Endothelial cell (in vitro differentiated cells): ENCODE data around the gene OR2AT4. TPM values are rescaled to one million over a fixed set of nuclear protein-coding genes. Genes with fewer than 3 reads are reported as not detected.
A peak's percentile ranks its signal among the peaks of the same experiment; 100 is the strongest.
"Not testable (repeated sequence)": the region's sequence is repeated elsewhere in the genome, so short reads cannot be mapped to it uniquely, and the experiment has no call there.

Experiments used
- DNase-seq: peaks from one replicate; pipeline ENCODE4 v3.0.0; 2021; ENCODE audit warnings: low spot score
- H3K27ac Mint-ChIP-seq: one replicate; pipeline ENCODE4 v1.8.0; 2021; ENCODE audit warnings: mixed read lengths, inconsistent platforms; ENCODE audit not compliant: unreplicated experiment
- H3K27me3 Mint-ChIP-seq: one replicate; pipeline ENCODE4 v1.8.0; 2021; ENCODE audit warnings: mild to moderate bottlenecking, moderate library complexity, mixed read lengths, inconsistent platforms; ENCODE audit not compliant: unreplicated experiment
- H3K36me3 Mint-ChIP-seq: one replicate; pipeline ENCODE4 v1.8.0; 2021; ENCODE audit warnings: mild to moderate bottlenecking, low read depth, mixed read lengths, inconsistent platforms; ENCODE audit not compliant: unreplicated experiment
- H3K4me1 Mint-ChIP-seq: one replicate; pipeline ENCODE4 v1.8.0; 2021; ENCODE audit warnings: mild to moderate bottlenecking, mixed read lengths, inconsistent platforms; ENCODE audit not compliant: unreplicated experiment
- H3K4me3 Mint-ChIP-seq: one replicate; pipeline ENCODE4 v1.8.0; 2021; ENCODE audit warnings: mild to moderate bottlenecking, mixed read lengths, inconsistent platforms; ENCODE audit not compliant: unreplicated experiment
- H3K9me3 Mint-ChIP-seq: one replicate; pipeline ENCODE4 v1.8.0; 2021; ENCODE audit warnings: mixed read lengths, inconsistent platforms; ENCODE audit not compliant: unreplicated experiment
- total RNA-seq: library from RNA; stranded (reverse); fragmentation: NEBNext Ultra II Directional; extraction: Animal tissue kit (Norgen Biotek cat#: 25700); gene quantifications from one replicate; pipeline ENCODE4 v1.2.1, GENCODE V29; 2021; ENCODE audit not compliant: unreplicated experiment
- TF ChIP-seq, protein P1 (sequence below): fragments of 200-600 bp; sonication (generic); IDR thresholded peaks from one replicate; pipeline ENCODE4 v1.5.0; 2021; ENCODE audit warnings: antibody characterized with exemption; ENCODE audit not compliant: unreplicated experiment

The OR2AT4 gene
- total RNA-seq, 1 donor from 2014 or later: 0.08 TPM

GRCh38 chr11:75105462-75105925 is 8.8 kb upstream of the OR2AT4 start:
- Mint-ChIP-seq H3K4me3 (no peak overlapping the region), H3K36me3 (no peaks in the 10 kb centered on the region), H3K27me3 (no peaks in the 10 kb centered on the region), H3K27ac (no peak overlapping the region), H3K4me1 (no peaks in the 10 kb centered on the region), H3K9me3 (no peaks in the 10 kb centered on the region)
- no peak for DNase-seq
- TF ChIP-seq, protein P1, sequence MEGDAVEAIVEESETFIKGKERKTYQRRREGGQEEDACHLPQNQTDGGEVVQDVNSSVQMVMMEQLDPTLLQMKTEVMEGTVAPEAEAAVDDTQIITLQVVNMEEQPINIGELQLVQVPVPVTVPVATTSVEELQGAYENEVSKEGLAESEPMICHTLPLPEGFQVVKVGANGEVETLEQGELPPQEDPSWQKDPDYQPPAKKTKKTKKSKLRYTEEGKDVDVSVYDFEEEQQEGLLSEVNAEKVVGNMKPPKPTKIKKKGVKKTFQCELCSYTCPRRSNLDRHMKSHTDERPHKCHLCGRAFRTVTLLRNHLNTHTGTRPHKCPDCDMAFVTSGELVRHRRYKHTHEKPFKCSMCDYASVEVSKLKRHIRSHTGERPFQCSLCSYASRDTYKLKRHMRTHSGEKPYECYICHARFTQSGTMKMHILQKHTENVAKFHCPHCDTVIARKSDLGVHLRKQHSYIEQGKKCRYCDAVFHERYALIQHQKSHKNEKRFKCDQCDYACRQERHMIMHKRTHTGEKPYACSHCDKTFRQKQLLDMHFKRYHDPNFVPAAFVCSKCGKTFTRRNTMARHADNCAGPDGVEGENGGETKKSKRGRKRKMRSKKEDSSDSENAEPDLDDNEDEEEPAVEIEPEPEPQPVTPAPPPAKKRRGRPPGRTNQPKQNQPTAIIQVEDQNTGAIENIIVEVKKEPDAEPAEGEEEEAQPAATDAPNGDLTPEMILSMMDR: no peak

- no peak for DNase-seq
- H3K4me3 Mint-ChIP-seq: no peak overlapping the region
- H3K36me3 Mint-ChIP-seq: peaks cover 5% of the 10 kb centered on the region
- no peak overlapping the region for H3K27ac Mint-ChIP-seq
- TF ChIP-seq, protein P1: no peak
- peaks cover 3% of the 10 kb centered on the region for H3K4me1 Mint-ChIP-seq
- H3K9me3 Mint-ChIP-seq: no peaks in the 10 kb centered on the region
- no peaks in the 10 kb centered on the region for H3K27me3 Mint-ChIP-seq
These were observed 6.8 kb upstream of the OR2AT4 start for GRCh38 chr11:75103380-75104026.

GRCh38 chr11:75101424-75102128 is 4.9 kb upstream of the OR2AT4 start:
- TF ChIP-seq, protein P1: no peak
- Mint-ChIP-seq H3K27me3 (no peaks in the 10 kb centered on the region), H3K36me3 (peaks cover 5% of the 10 kb centered on the region), H3K9me3 (no peaks in the 10 kb centered on the region), H3K4me3 (no peak overlapping the region), H3K4me1 (peaks cover 3% of the 10 kb centered on the region), H3K27ac (no peak overlapping the region)
- DNase-seq: no peak

GRCh38 chr11:75100314-75100713 is 3.6 kb upstream of the OR2AT4 start:
- H3K4me3 Mint-ChIP-seq: no peak overlapping the region
- H3K27ac Mint-ChIP-seq: no peak overlapping the region
- H3K27me3 Mint-ChIP-seq: peaks cover 2% of the 10 kb centered on the region
- TF ChIP-seq, protein P1: no peak
- no peak for DNase-seq
- H3K36me3 Mint-ChIP-seq: peaks cover 5% of the 10 kb centered on the region
- H3K9me3 Mint-ChIP-seq: no peaks in the 10 kb centered on the region
- H3K4me1 Mint-ChIP-seq: peaks cover 3% of the 10 kb centered on the region

DNA sequence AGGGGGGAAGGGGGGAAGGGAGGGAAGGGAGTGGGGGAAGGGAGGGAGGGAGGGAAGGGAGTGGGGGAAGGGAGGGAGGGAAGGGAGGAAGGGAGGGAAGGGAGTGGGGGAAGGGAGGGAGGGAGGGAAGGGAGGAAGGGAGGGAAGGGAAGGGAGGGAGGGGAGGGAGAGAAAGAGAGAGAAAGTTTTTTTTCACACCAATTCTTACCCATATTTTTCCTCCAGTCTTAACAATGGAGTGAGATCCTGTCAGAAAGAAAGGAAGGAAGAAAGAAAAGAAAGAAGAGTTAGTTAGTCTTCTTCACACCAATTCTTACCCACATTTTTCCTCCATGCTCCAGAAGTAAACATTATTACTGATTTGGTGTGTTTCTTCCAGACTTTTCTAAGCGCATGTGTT is 3.0 kb upstream of the OR2AT4 start:
- TF ChIP-seq, protein P1: no peak
- Mint-ChIP-seq H3K27ac (no peak overlapping the region), H3K27me3 (peaks cover 2% of the 10 kb centered on the region), H3K9me3 (no peaks in the 10 kb centered on the region), H3K4me1 (peaks cover 3% of the 10 kb centered on the region), H3K36me3 (peaks cover 5% of the 10 kb centered on the region), H3K4me3 (no peak overlapping the region)
- no peak for DNase-seq

DNA sequence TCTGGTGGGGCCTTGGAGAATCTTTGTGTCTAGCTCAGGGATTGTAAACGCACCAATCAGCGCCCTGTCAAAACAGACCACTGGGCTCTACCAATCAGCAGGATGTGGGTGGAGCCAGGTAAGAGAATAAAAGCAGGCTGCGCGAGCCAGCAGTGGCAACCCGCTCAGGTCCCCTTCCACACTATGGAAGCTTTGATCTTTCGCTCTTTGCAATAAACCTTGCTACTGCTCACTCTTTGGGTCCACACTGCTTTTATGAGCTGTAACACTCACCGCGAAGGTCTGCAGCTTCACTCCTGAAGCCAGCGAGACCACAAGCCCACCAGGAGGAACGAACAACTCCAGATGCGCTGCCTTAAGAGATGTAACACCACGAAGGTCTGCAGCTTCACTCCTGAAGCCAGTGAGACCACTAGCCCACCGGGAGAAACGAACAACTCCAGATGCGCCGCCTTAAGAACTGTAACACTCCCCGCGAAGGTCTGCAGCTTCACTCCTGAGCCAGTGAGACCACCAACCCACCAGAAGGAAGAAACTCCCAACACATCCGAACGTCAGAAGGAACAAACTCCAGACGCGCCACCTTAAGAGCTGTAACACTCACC is 2.3 kb upstream of the OR2AT4 start:
- not testable (repeated sequence) for H3K36me3 Mint-ChIP-seq, DNase-seq, H3K4me1 Mint-ChIP-seq, H3K27ac Mint-ChIP-seq, H3K9me3 Mint-ChIP-seq, H3K27me3 Mint-ChIP-seq
- peak overlapping the region; percentile 13 for H3K4me3 Mint-ChIP-seq

- not testable (repeated sequence) for H3K4me1 Mint-ChIP-seq, H3K9me3 Mint-ChIP-seq, H3K27ac Mint-ChIP-seq
These were observed 1.5 kb upstream of the OR2AT4 start for GRCh38 chr11:75098181-75098580.

More at GRCh38 chr11:75098181-75098580, 1.5 kb upstream of the OR2AT4 start:
- H3K27me3 Mint-ChIP-seq, H3K36me3 Mint-ChIP-seq, H3K4me3 Mint-ChIP-seq, DNase-seq: not testable (repeated sequence)
